HEK293 (cell line): ENCODE data around the gene GFOD1.

Experiments
- CTCF ChIA-PET: fragments of 350-600 bp; formaldehyde crosslinking; extraction: SDS; loops from one replicate; lab custom pipeline; 2021; ENCODE audit warnings: antibody characterized with exemption; lab: Yijun Ruan, JAX
- POLR2A ChIA-PET: fragments of 300-600 bp; formaldehyde crosslinking; extraction: SDS; loops from one replicate; lab custom pipeline; 2020; ENCODE audit warnings: antibody characterized with exemption, inconsistent platforms; lab: Yijun Ruan, JAX
- H3K27ac ChIP-seq: fragments of 200-500 bp; sonication (Bioruptor generic); 2 replicates; pipeline ENCODE4 v1.5.1; 2014; ENCODE audit warnings: low read depth, low read length, control low read depth, inconsistent platforms; ENCODE audit errors: extremely low read depth
- H3K36me3 ChIP-seq, 2 experiments: fragments of 200-500 bp in 1 of 2; sonication (Bioruptor generic) in 1 of 2; 1 replicate in 1 of 2; 2 replicates in 1 of 2; pipeline ENCODE4 v1.5.1; 2014 to 2017; ENCODE audit warnings: inconsistent platforms in 2 of 2, low read length in 2 of 2; ENCODE audit not compliant: control insufficient read depth in 2 of 2, insufficient read depth in 1 of 2
- H3K4me1 ChIP-seq: fragments of 200-500 bp; sonication (Bioruptor generic); 2 replicates; pipeline ENCODE4 v1.5.1; 2014; ENCODE audit warnings: mild to moderate bottlenecking, low read length, inconsistent platforms; ENCODE audit not compliant: control insufficient read depth, insufficient read depth
- H3K4me3 ChIP-seq: 2 replicates; pipeline ENCODE4 v1.5.1; 2011; ENCODE audit warnings: low read depth, mild to moderate bottlenecking, control low read depth, low read length, moderate library complexity
- H3K9me3 ChIP-seq: fragments of 200-500 bp; sonication (Bioruptor generic); 2 replicates; pipeline ENCODE4 v1.5.1; 2014; ENCODE audit warnings: low read depth, low read length, inconsistent platforms; ENCODE audit not compliant: control insufficient read depth, insufficient read depth
- IKZF3 ChIP-seq: fragments of 450-650 bp; IDR thresholded peaks from 2 replicates; pipeline ENCODE4 v1.5.0; 2018; ENCODE audit warnings: missing biosample characterization, mild to moderate bottlenecking, missing genetic modification characterization, moderate library complexity
- YY2 ChIP-seq: fragments of 450-650 bp; formaldehyde crosslinking; IDR thresholded peaks from 2 replicates; pipeline ENCODE4 v1.5.1; 2016; ENCODE audit warnings: missing biosample characterization, missing genetic modification characterization
- ZNF112 ChIP-seq: fragments of 450-650 bp; formaldehyde crosslinking; IDR thresholded peaks from 2 replicates; pipeline ENCODE4 v1.5.0; 2017; ENCODE audit warnings: missing biosample characterization, missing genetic modification characterization
- ZNF214 ChIP-seq: fragments of 450-650 bp; formaldehyde crosslinking; IDR thresholded peaks from 2 replicates; pipeline ENCODE4 v1.5.1; 2017; ENCODE audit warnings: missing biosample characterization, mild to moderate bottlenecking, missing genetic modification characterization, borderline replicate concordance
- ZNF274 ChIP-seq, 2 experiments: fragments of 200-500 bp in 1 of 2; fragments of 450-650 bp in 1 of 2; sonication (Bioruptor generic) in 1 of 2; formaldehyde crosslinking in 1 of 2; IDR thresholded peaks; 2 replicates each; pipeline versions ENCODE4 v1.5.1 to v1.6.1; 2014 to 2016; ENCODE audit warnings: borderline replicate concordance in 1 of 2, inconsistent platforms in 1 of 2, low read length in 1 of 2, missing biosample characterization in 1 of 2, missing genetic modification characterization in 1 of 2
- ZNF335 ChIP-seq: fragments of 450-650 bp; formaldehyde crosslinking; conservative IDR thresholded peaks from 2 replicates; pipeline ENCODE4 v1.5.1; 2016; ENCODE audit warnings: missing biosample characterization, missing genetic modification characterization
- ZNF366 ChIP-seq: fragments of 450-650 bp; formaldehyde crosslinking; conservative IDR thresholded peaks from 2 replicates; pipeline ENCODE4 v1.5.1; 2016; ENCODE audit warnings: missing biosample characterization, missing genetic modification characterization
- ZNF610 ChIP-seq: fragments of 450-650 bp; formaldehyde crosslinking; IDR thresholded peaks from 2 replicates; pipeline ENCODE4 v1.5.1; 2016; ENCODE audit warnings: missing biosample characterization, missing genetic modification characterization, borderline replicate concordance
- ZNF658 ChIP-seq: fragments of 450-650 bp; formaldehyde crosslinking; IDR thresholded peaks from 2 replicates; pipeline ENCODE4; 2016; ENCODE audit warnings: missing biosample characterization, missing genetic modification characterization
- ZNF707 ChIP-seq: fragments of 450-650 bp; formaldehyde crosslinking; IDR thresholded peaks from 2 replicates; pipeline ENCODE4 v1.5.1; 2016; ENCODE audit warnings: missing biosample characterization, missing genetic modification characterization
- ZNF776 ChIP-seq: fragments of 450-650 bp; formaldehyde crosslinking; IDR thresholded peaks from 2 replicates; pipeline ENCODE4 v1.5.0; 2017; ENCODE audit warnings: missing biosample characterization, missing genetic modification characterization, borderline replicate concordance
- TF ChIP-seq, protein P1 (sequence below): fragments of 450-650 bp; formaldehyde crosslinking; conservative IDR thresholded peaks from 2 replicates; pipeline ENCODE4 v1.5.1; 2016; ENCODE audit warnings: low read depth, missing biosample characterization, missing genetic modification characterization
- TF ChIP-seq, protein P2 (sequence below): fragments of 450-650 bp; formaldehyde crosslinking; IDR thresholded peaks from 2 replicates; pipeline ENCODE4 v1.5.1; 2016; ENCODE audit warnings: missing biosample characterization, missing genetic modification characterization
- TF ChIP-seq, protein P3 (sequence below): fragments of 450-650 bp; formaldehyde crosslinking; IDR thresholded peaks from 2 replicates; pipeline ENCODE4 v1.5.1; 2016; ENCODE audit warnings: missing biosample characterization, missing genetic modification characterization, low read depth
- TF ChIP-seq, protein P4 (sequence below): fragments of 450-650 bp; formaldehyde crosslinking; IDR thresholded peaks from 2 replicates; pipeline ENCODE4 v1.5.1; 2017; ENCODE audit warnings: missing biosample characterization, mild to moderate bottlenecking, missing genetic modification characterization, moderate library complexity
- TF ChIP-seq, protein P5 (sequence below): fragments of 450-650 bp; formaldehyde crosslinking; IDR thresholded peaks from 2 replicates; pipeline ENCODE4 v1.5.1; 2017; ENCODE audit warnings: missing biosample characterization, missing genetic modification characterization
- TF ChIP-seq, protein P6 (sequence below): fragments of 450-650 bp; formaldehyde crosslinking; IDR thresholded peaks from 2 replicates; pipeline ENCODE4 v1.5.1; 2016; ENCODE audit warnings: missing biosample characterization, missing genetic modification characterization

GFOD1 gene

DNA sequence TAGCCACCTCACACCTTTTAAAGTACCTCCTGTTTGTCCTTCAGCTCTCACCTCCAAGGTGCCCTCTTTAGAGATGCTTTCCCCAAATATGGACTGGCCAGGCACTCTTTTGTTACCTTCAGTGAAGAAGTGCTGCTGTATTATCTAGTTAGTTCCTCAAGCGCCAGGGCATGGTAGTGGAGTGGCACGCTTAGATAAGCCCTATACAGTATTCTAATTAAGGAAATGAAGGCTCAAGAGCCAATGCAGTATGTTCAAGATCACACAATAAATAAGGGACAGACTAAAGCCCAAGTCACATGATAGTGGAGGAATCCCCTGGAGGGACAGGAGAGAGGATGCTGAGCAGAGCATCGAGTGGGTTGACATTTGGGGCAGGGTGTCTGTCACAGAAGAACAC, 28.5 kb upstream of the GFOD1 start:
- CTCF ChIA-PET: interaction anchor here (0.5 to 1.4 kb wide), 2 partner anchors 16 to 59 kb away, joined by 4 read pairs; partner anchors contain the start of gene SIRT5
- TF ChIP-seq, protein P1, sequence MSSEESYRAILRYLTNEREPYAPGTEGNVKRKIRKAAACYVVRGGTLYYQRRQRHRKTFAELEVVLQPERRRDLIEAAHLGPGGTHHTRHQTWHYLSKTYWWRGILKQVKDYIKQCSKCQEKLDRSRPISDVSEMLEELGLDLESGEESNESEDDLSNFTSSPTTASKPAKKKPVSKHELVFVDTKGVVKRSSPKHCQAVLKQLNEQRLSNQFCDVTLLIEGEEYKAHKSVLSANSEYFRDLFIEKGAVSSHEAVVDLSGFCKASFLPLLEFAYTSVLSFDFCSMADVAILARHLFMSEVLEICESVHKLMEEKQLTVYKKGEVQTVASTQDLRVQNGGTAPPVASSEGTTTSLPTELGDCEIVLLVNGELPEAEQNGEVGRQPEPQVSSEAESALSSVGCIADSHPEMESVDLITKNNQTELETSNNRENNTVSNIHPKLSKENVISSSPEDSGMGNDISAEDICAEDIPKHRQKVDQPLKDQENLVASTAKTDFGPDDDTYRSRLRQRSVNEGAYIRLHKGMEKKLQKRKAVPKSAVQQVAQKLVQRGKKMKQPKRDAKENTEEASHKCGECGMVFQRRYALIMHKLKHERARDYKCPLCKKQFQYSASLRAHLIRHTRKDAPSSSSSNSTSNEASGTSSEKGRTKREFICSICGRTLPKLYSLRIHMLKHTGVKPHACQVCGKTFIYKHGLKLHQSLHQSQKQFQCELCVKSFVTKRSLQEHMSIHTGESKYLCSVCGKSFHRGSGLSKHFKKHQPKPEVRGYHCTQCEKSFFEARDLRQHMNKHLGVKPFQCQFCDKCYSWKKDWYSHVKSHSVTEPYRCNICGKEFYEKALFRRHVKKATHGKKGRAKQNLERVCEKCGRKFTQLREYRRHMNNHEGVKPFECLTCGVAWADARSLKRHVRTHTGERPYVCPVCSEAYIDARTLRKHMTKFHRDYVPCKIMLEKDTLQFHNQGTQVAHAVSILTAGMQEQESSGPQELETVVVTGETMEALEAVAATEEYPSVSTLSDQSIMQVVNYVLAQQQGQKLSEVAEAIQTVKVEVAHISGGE (tag by site-specific recombination): no peak
- TF ChIP-seq, protein P2, sequence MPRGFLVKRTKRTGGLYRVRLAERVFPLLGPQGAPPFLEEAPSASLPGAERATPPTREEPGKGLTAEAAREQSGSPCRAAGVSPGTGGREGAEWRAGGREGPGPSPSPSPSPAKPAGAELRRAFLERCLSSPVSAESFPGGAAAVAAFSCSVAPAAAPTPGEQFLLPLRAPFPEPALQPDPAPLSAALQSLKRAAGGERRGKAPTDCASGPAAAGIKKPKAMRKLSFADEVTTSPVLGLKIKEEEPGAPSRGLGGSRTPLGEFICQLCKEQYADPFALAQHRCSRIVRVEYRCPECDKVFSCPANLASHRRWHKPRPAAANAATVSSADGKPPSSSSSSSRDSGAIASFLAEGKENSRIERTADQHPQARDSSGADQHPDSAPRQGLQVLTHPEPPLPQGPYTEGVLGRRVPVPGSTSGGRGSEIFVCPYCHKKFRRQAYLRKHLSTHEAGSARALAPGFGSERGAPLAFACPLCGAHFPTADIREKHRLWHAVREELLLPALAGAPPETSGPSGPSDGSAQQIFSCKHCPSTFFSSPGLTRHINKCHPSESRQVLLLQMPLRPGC (tag by site-specific recombination): no peak
- no peak for TF ChIP-seq ZNF112 (tag by site-specific recombination)
- no peak for TF ChIP-seq ZNF610 (tag by site-specific recombination)
- TF ChIP-seq, protein P3, sequence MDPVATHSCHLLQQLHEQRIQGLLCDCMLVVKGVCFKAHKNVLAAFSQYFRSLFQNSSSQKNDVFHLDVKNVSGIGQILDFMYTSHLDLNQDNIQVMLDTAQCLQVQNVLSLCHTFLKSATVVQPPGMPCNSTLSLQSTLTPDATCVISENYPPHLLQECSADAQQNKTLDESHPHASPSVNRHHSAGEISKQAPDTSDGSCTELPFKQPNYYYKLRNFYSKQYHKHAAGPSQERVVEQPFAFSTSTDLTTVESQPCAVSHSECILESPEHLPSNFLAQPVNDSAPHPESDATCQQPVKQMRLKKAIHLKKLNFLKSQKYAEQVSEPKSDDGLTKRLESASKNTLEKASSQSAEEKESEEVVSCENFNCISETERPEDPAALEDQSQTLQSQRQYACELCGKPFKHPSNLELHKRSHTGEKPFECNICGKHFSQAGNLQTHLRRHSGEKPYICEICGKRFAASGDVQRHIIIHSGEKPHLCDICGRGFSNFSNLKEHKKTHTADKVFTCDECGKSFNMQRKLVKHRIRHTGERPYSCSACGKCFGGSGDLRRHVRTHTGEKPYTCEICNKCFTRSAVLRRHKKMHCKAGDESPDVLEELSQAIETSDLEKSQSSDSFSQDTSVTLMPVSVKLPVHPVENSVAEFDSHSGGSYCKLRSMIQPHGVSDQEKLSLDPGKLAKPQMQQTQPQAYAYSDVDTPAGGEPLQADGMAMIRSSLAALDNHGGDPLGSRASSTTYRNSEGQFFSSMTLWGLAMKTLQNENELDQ (tag by site-specific recombination): no peak
- TF ChIP-seq ZNF776 (tag by site-specific recombination): no peak
- TF ChIP-seq, protein P4, sequence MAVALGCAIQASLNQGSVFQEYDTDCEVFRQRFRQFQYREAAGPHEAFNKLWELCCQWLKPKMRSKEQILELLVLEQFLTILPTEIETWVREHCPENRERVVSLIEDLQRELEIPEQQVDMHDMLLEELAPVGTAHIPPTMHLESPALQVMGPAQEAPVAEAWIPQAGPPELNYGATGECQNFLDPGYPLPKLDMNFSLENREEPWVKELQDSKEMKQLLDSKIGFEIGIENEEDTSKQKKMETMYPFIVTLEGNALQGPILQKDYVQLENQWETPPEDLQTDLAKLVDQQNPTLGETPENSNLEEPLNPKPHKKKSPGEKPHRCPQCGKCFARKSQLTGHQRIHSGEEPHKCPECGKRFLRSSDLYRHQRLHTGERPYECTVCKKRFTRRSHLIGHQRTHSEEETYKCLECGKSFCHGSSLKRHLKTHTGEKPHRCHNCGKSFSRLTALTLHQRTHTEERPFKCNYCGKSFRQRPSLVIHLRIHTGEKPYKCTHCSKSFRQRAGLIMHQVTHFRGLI (tag by site-specific recombination): no peak
- no peak for TF ChIP-seq ZNF214
- TF ChIP-seq ZNF707 (tag by site-specific recombination): no peak
- TF ChIP-seq ZNF335 (tag by site-specific recombination): no peak
- no peak for TF ChIP-seq IKZF3
- TF ChIP-seq YY2 (tag by site-specific recombination): no peak
- TF ChIP-seq, protein P5, sequence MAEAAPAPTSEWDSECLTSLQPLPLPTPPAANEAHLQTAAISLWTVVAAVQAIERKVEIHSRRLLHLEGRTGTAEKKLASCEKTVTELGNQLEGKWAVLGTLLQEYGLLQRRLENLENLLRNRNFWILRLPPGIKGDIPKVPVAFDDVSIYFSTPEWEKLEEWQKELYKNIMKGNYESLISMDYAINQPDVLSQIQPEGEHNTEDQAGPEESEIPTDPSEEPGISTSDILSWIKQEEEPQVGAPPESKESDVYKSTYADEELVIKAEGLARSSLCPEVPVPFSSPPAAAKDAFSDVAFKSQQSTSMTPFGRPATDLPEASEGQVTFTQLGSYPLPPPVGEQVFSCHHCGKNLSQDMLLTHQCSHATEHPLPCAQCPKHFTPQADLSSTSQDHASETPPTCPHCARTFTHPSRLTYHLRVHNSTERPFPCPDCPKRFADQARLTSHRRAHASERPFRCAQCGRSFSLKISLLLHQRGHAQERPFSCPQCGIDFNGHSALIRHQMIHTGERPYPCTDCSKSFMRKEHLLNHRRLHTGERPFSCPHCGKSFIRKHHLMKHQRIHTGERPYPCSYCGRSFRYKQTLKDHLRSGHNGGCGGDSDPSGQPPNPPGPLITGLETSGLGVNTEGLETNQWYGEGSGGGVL (tag by site-specific recombination): no peak
- TF ChIP-seq ZNF658 (tag by site-specific recombination): no peak
- TF ChIP-seq, protein P6, sequence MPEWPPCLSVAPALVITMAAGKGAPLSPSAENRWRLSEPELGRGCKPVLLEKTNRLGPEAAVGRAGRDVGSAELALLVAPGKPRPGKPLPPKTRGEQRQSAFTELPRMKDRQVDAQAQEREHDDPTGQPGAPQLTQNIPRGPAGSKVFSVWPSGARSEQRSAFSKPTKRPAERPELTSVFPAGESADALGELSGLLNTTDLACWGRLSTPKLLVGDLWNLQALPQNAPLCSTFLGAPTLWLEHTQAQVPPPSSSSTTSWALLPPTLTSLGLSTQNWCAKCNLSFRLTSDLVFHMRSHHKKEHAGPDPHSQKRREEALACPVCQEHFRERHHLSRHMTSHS: no peak
- TF ChIP-seq ZNF274 (IDR thresholded peaks at IDR 0.05; ENCODE audit: low read length): no peak
- TF ChIP-seq ZNF274 (tag by site-specific recombination; IDR thresholded peaks at IDR 0.05; ENCODE audit: borderline replicate concordance): no peak
- TF ChIP-seq ZNF366 (tag by site-specific recombination): no peak
- H3K27ac ChIP-seq: no peak overlapping the region

More for the DNA sequence above, 28.5 kb upstream of the GFOD1 start:
- Histone ChIP-seq H3K36me3 (no peaks in the 10 kb centered on the region), H3K4me1 (no peaks in the 10 kb centered on the region), H3K9me3 (no peaks in the 10 kb centered on the region), H3K4me3 (no peak overlapping the region)
- POLR2A ChIA-PET: no interaction called here
